CD4-positive, alpha-beta T cell (primary cell): Measurements from ENCODE around the gene UQCRHL. TPM values are rescaled to one million over a fixed set of nuclear protein-coding genes. Genes with fewer than 3 reads are reported as not detected.

Experiments
- ATAC-seq: fragments of 200-7000 bp; cut with Tn5 transposase; one replicate; pipeline ENCODE4 v1.10.0; 2022; ENCODE audit warnings: mild to moderate bottlenecking; ENCODE audit not compliant: poor library complexity
- CTCF ChIA-PET: fragments of 350-600 bp; sonication (Branson Sonifier 250); formaldehyde crosslinking; loops from one replicate; lab custom pipeline; 2021; ENCODE audit warnings: antibody characterized with exemption, inconsistent platforms; lab: Charles Lee
- POLR2A ChIA-PET: fragments of 350-600 bp; sonication (Branson Sonifier 250); formaldehyde crosslinking; loops from one replicate; lab custom pipeline; 2021; ENCODE audit warnings: antibody characterized with exemption, inconsistent platforms; lab: Charles Lee
- DNase-seq, 14 experiments: peaks; one replicate each; pipeline ENCODE4 v3.0.0-alpha.2; 2013 to 2020; ENCODE audit warnings: mixed read lengths in 2 of 14
- H3K27ac ChIP-seq, 2 donors: one replicate each; pipeline versions ENCODE4 v1.5.1 to v1.7.0; 2013; ENCODE audit warnings: low read length in 2 of 2, low read depth in 1 of 2, mild to moderate bottlenecking in 1 of 2
- H3K27me3 ChIP-seq, 2 experiments: 1 replicate in 1 of 2; 2 replicates in 1 of 2; pipeline versions ENCODE4 v1.6.1 to v1.7.0; 2013; ENCODE audit warnings: low read length in 2 of 2, control low read depth in 1 of 2, mild to moderate bottlenecking in 1 of 2, moderate library complexity in 1 of 2; ENCODE audit not compliant: insufficient read depth in 2 of 2, control insufficient read depth in 1 of 2
- H3K36me3 ChIP-seq: one replicate; pipeline ENCODE4 v1.6.1; 2013; ENCODE audit warnings: low read length, control low read depth; ENCODE audit not compliant: insufficient read depth
- H3K4me1 ChIP-seq: one replicate; pipeline ENCODE4 v1.6.1; 2013; ENCODE audit warnings: low read length, control low read depth; ENCODE audit not compliant: insufficient read depth
- H3K4me3 ChIP-seq: one replicate; pipeline ENCODE4 v1.5.1; 2013; ENCODE audit warnings: mild to moderate bottlenecking, low read length, moderate library complexity
- H3K9me3 ChIP-seq, 2 experiments: 1 replicate in 1 of 2; 2 replicates in 1 of 2; pipeline versions ENCODE4 v1.6.1 to v1.7.0; 2013; ENCODE audit warnings: low read length in 2 of 2, mild to moderate bottlenecking in 2 of 2, control low read depth in 1 of 2, moderate library complexity in 1 of 2; ENCODE audit not compliant: control insufficient read depth in 1 of 2, insufficient read depth in 1 of 2
- H3K27ac Mint-ChIP-seq: one replicate; pipeline ENCODE4 v1.8.0; 2020; ENCODE audit warnings: mixed read lengths
- H3K27me3 Mint-ChIP-seq: one replicate; pipeline ENCODE4 v1.8.0; 2021; ENCODE audit warnings: mixed read lengths
- H3K36me3 Mint-ChIP-seq: one replicate; pipeline ENCODE4 v1.8.0; 2021; ENCODE audit warnings: low read depth, mixed read lengths
- H3K4me1 Mint-ChIP-seq: one replicate; pipeline ENCODE4 v1.8.0; 2021; ENCODE audit warnings: low read depth, mixed read lengths
- H3K4me3 Mint-ChIP-seq: one replicate; pipeline ENCODE4 v1.8.0; 2020; ENCODE audit warnings: mild to moderate bottlenecking, mixed read lengths
- H3K9me3 Mint-ChIP-seq: one replicate; pipeline ENCODE4 v1.8.0; 2020; ENCODE audit warnings: mixed read lengths
- CTCF ChIP-seq: fragments of 200-600 bp; IDR thresholded peaks from one replicate; pipeline ENCODE4 v1.8.0; 2022; ENCODE audit warnings: antibody characterized with exemption, mild to moderate bottlenecking
- intact Hi-C, 2 experiments: fragments of 100-400 bp; cut with DNase I in 1 of 2; cut with micrococcal nuclease in 1 of 2; formaldehyde crosslinking; loops; one replicate each; pipeline versions ENCODE4 v1.15.1 to v1.9.0; 2023 to 2025; cut with DNase I, micrococcal nuclease
- total RNA-seq, 174 experiments: library from RNA in 2 of 174; stranded (reverse) in 2 of 174; gene quantifications; one replicate each; pipeline ENCODE4 v1.2.3 and lab custom pipeline; 2021 to 2026

UQCRHL gene
- total RNA-seq, 2 experiments from 2014 or later: 0.25 to 0.69 TPM

DNA sequence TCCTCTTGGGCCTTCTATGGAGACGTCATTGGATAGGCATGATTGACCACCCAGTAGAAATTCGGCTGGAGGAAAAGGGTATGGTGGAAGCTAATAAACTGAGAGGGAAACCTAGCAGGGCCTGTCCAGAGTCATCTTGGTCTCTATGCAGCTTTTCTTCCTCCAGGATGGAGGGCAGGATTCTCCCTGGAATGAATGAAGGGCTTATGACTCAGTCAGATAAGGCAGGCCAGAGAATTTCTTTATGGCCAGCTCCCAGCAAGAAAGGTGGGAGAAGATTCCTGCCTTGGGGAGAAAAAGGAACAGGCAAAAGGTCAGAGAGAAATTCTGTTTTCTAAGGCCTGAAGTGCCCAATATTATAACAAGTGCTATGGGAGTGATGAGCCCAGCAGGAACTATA lies 31.7 kb downstream of the UQCRHL start:
- no peak for TF ChIP-seq CTCF
- no peak for DNase-seq
- Mint-ChIP-seq H3K36me3 (no peaks in the 10 kb centered on the region), H3K27ac (no peak overlapping the region), H3K4me1 (no peaks in the 10 kb centered on the region), H3K9me3 (no peaks in the 10 kb centered on the region), H3K27me3 (no peaks in the 10 kb centered on the region), H3K4me3 (no peak overlapping the region)
- H3K4me3 ChIP-seq: no peak overlapping the region
- ATAC-seq: no peak
- no peaks in the 10 kb centered on the region for H3K36me3 ChIP-seq
- H3K27ac ChIP-seq: no peak overlapping the region
- H3K9me3 ChIP-seq: no peaks in the 10 kb centered on the region
- peaks cover 0 to 8% of the 10 kb centered on the region in 2 experiments for H3K27me3 ChIP-seq
- CTCF ChIA-PET: interaction anchor here (1.1 kb wide), 1 partner anchor 16 kb away, joined by 4 read pairs; no protein-coding TSS in a partner anchor
- POLR2A ChIA-PET: no interaction called here
- intact Hi-C loops: no loop called here
- no peaks in the 10 kb centered on the region for H3K4me1 ChIP-seq

DNA sequence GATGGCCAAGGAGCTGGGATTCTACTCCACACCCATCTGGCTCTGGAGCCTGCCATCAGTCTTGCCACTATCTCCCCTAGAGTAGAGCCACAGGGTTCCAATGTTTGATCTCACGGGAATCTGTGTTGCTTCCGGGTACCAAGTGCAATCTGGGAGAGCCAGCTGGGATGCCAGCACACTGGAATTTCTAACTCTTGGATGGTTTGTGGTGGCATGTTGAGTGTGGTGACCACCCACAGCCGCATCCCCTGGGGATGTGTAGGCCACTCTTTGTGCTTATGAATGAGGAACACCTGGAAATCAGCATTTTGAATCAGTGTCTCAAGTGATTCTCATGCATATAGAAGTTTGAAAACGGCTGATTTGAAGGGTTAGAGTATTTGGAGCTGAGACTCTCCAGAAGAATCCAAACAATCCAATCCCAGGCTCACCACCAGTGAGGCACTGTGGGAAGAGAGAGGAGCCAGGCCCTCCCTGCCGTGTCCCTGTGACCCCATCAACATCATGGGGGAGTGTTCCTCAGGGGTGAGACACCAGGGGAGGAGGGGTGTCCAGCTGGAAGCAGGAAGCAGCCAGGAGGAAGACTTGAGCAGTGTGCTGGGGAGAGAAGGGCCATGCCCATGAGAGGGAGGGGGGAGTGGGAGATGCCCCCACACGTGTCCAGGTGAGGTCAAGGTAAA lies 35.5 kb downstream of the UQCRHL start:
- intact Hi-C loops: no loop called here
- TF ChIP-seq CTCF: no peak
- Histone ChIP-seq H3K9me3 (no peaks in the 10 kb centered on the region), H3K27ac (no peak overlapping the region), H3K27me3 (peaks cover 3 to 8% of the 10 kb centered on the region in 2 experiments), H3K36me3 (no peaks in the 10 kb centered on the region), H3K4me3 (no peak overlapping the region), H3K4me1 (no peaks in the 10 kb centered on the region)
- Mint-ChIP-seq H3K4me3 (no peak overlapping the region), H3K27me3 (peaks cover 4% of the 10 kb centered on the region), H3K4me1 (no peaks in the 10 kb centered on the region), H3K9me3 (no peaks in the 10 kb centered on the region), H3K36me3 (no peaks in the 10 kb centered on the region), H3K27ac (no peak overlapping the region)
- ChIA-PET POLR2A (interaction anchor here (0.7 kb wide), 1 partner anchor 207 kb away, joined by 3 read pairs; no protein-coding TSS in a partner anchor), CTCF (interaction anchor here (1.4 kb wide), 1 partner anchor 20 kb away, joined by 4 read pairs; no protein-coding TSS in a partner anchor)
- no peak for DNase-seq
- no peak for ATAC-seq

DNA sequence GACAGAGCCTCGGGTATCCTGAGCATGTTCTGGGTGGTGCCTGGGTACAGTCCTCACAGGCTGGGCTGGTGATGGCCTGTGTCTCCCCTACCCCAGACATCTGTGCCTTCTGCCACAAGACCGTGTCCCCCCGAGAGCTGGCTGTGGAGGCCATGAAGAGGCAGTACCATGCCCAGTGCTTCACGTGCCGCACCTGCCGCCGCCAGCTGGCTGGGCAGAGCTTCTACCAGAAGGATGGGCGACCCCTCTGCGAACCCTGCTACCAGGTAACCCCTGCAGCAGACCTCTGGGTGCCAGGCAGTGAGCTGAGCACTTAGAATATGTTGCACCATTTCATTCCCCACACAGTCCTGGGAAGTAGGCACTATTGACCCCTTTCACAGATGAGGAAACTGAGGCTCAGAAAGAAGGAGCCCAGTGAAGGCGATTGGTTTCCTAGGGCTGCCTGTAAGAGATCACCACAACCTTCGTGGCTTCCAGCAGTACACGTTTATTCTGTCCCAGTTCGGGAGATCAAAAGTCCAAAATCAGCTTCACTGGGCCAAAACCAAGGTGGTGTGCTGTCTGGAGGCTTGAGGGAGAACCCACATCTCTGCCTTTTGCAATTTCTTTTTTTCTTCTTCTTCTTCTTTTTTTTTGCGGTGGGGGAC lies 37.0 kb downstream of the UQCRHL start:
- Histone ChIP-seq H3K36me3 (no peaks in the 10 kb centered on the region), H3K4me1 (no peaks in the 10 kb centered on the region), H3K27ac (no peak overlapping the region), H3K27me3 (peaks cover 3 to 8% of the 10 kb centered on the region in 2 experiments), H3K9me3 (no peaks in the 10 kb centered on the region), H3K4me3 (no peak overlapping the region)
- Mint-ChIP-seq H3K27me3 (peaks cover 9% of the 10 kb centered on the region), H3K4me1 (no peaks in the 10 kb centered on the region), H3K27ac (no peak overlapping the region), H3K36me3 (no peaks in the 10 kb centered on the region), H3K4me3 (no peak overlapping the region), H3K9me3 (no peaks in the 10 kb centered on the region)
- ATAC-seq (no peak), DNase-seq (no peak)
- ChIA-PET POLR2A (no interaction called here), CTCF (interaction anchor here (1.4 kb wide), 1 partner anchor 21 kb away, joined by 4 read pairs; no protein-coding TSS in a partner anchor)
- intact Hi-C loops: no loop called here
- TF ChIP-seq CTCF: no peak
